22Rv1 (cell line): ENCODE measurements around the gene SLC15A5.

Experiments used
- CTCF ChIP-seq: fragments of 450-650 bp; IDR thresholded peaks from 2 replicates; pipeline ENCODE4 v1.5.1; 2017; ENCODE audit warnings: mild to moderate bottlenecking
- ZFX ChIP-seq: fragments of 450-650 bp; IDR thresholded peaks from 2 replicates; pipeline ENCODE4 v1.6.1; 2017; ENCODE audit warnings: antibody characterized with exemption, borderline replicate concordance

- TF ChIP-seq CTCF (no peak), ZFX (no peak)
Measured at GRCh38 chr12:16277585-16277984, at the start of gene SLC15A5.
